NB4 (cell line): ENCODE results near the gene CHRNA1.

Experiments used
- POLR2A ChIP-seq: IDR thresholded peaks from 2 replicates; pipeline ENCODE4 v1.6.1; 2011; ENCODE audit warnings: mild to moderate bottlenecking; ENCODE audit not compliant: insufficient read length; ENCODE audit errors: extremely low read depth
- TF ChIP-seq, protein P1 (sequence below): IDR thresholded peaks from one replicate; pipeline ENCODE4 v1.5.1; 2012; ENCODE audit warnings: low read depth, low read length

DNA sequence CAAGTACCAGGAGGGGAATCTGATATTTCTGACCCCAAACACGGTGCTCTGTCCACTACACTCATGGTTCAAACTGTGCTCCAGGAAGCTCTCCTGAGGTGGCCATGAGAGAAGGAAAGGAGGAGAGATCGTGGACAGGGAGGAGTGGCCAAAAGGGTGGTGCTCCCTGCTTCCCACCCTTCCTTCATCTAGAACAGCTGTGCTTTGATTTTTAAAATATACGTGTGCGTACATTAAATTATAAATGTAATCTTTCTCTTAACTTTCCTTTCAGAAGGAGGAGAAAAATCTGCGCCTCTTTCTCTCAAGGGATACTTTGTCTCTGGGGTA, 8.2 kb upstream of the CHRNA1 start:
- TF ChIP-seq, protein P1, sequence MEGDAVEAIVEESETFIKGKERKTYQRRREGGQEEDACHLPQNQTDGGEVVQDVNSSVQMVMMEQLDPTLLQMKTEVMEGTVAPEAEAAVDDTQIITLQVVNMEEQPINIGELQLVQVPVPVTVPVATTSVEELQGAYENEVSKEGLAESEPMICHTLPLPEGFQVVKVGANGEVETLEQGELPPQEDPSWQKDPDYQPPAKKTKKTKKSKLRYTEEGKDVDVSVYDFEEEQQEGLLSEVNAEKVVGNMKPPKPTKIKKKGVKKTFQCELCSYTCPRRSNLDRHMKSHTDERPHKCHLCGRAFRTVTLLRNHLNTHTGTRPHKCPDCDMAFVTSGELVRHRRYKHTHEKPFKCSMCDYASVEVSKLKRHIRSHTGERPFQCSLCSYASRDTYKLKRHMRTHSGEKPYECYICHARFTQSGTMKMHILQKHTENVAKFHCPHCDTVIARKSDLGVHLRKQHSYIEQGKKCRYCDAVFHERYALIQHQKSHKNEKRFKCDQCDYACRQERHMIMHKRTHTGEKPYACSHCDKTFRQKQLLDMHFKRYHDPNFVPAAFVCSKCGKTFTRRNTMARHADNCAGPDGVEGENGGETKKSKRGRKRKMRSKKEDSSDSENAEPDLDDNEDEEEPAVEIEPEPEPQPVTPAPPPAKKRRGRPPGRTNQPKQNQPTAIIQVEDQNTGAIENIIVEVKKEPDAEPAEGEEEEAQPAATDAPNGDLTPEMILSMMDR = no peak
- TF ChIP-seq POLR2A = no peak
